Measurements from ENCODE around the gene KISS1. TPM values are rescaled to one million over a fixed set of nuclear protein-coding genes. Genes with fewer than 3 reads are reported as not detected.

Gene KISS1
- total RNA-seq, 2 donors from 2014 or later: 0.91 TPM; not detected in 1

GRCh38 chr1:204232526-204232925, 36.2 kb upstream of the KISS1 start:
- Histone ChIP-seq H3K4me1 (no peaks in the 10 kb centered on the region), H3K27me3 (no peaks in the 10 kb centered on the region), H3K9ac (ENCODE audit: low read depth in 2 of 2, low read length in 2 of 2) (no peak overlapping the region), H3K4me3 (no peak overlapping the region), H3K9me3 (no peaks in the 10 kb centered on the region), H3K36me3 (no peaks in the 10 kb centered on the region), H3K27ac (no peak overlapping the region)
- intact Hi-C loops (cut with DNase I): no loop called here
- no peak for DNase-seq
- no peak for TF ChIP-seq CTCF (IDR thresholded peaks at IDR 0.05)

GRCh38 chr1:204230211-204230610, 33.9 kb upstream of the KISS1 start:
- DNase-seq: no peak
- H3K27ac ChIP-seq: no peak overlapping the region

GRCh38 chr1:204228896-204229295, 32.6 kb upstream of the KISS1 start:
- no peaks in the 10 kb centered on the region for H3K36me3 ChIP-seq

More at GRCh38 chr1:204230211-204230610, 33.9 kb upstream of the KISS1 start:
- no peaks in the 10 kb centered on the region for H3K36me3 ChIP-seq
- no peak overlapping the region for H3K4me3 ChIP-seq
- TF ChIP-seq CTCF (IDR thresholded peaks at IDR 0.05): no peak
- H3K9me3 ChIP-seq: no peaks in the 10 kb centered on the region
- H3K27me3 ChIP-seq: no peaks in the 10 kb centered on the region
- H3K9ac ChIP-seq (ENCODE audit: low read depth in 2 of 2, low read length in 2 of 2): no peak overlapping the region
- H3K4me1 ChIP-seq: no peaks in the 10 kb centered on the region
- intact Hi-C loops (cut with DNase I): no loop called here

GRCh38 chr1:204227996-204228785, 31.9 kb upstream of the KISS1 start:
- Histone ChIP-seq H3K36me3 (no peaks in the 10 kb centered on the region), H3K4me1 (no peaks in the 10 kb centered on the region), H3K9ac (ENCODE audit: low read depth in 2 of 2, low read length in 2 of 2) (no peak overlapping the region), H3K27ac (no peak overlapping the region), H3K4me3 (no peak overlapping the region), H3K27me3 (no peaks in the 10 kb centered on the region), H3K9me3 (no peaks in the 10 kb centered on the region)
- no peak for DNase-seq
- intact Hi-C loops (cut with DNase I): no loop called here
- TF ChIP-seq CTCF (IDR thresholded peaks at IDR 0.05): no peak

More at GRCh38 chr1:204228896-204229295, 32.6 kb upstream of the KISS1 start:
- H3K27me3 ChIP-seq: no peaks in the 10 kb centered on the region
- DNase-seq: no peak
- H3K4me3 ChIP-seq: no peak overlapping the region
- no peak for TF ChIP-seq CTCF (IDR thresholded peaks at IDR 0.05)
- H3K4me1 ChIP-seq: no peaks in the 10 kb centered on the region
- no peaks in the 10 kb centered on the region for H3K9me3 ChIP-seq
- intact Hi-C loops (cut with DNase I): no loop called here
- no peak overlapping the region for H3K27ac ChIP-seq
- H3K9ac ChIP-seq (ENCODE audit: low read depth in 2 of 2, low read length in 2 of 2): no peak overlapping the region

- H3K36me3 ChIP-seq: peaks cover 8% of the 10 kb centered on the region
- no peaks in the 10 kb centered on the region for H3K27me3 ChIP-seq
- H3K4me3 ChIP-seq: no peak overlapping the region
- no peak for DNase-seq
- no peaks in the 10 kb centered on the region for H3K4me1 ChIP-seq
- no peak overlapping the region for H3K27ac ChIP-seq
- H3K9me3 ChIP-seq: no peaks in the 10 kb centered on the region
- no peak overlapping the region for H3K9ac ChIP-seq (ENCODE audit: low read depth in 2 of 2, low read length in 2 of 2)
- no peak for TF ChIP-seq CTCF (IDR thresholded peaks at IDR 0.05)
- intact Hi-C loops (cut with DNase I): no loop called here
Observed at GRCh38 chr1:204227351-204227750, 31.1 kb upstream of the KISS1 start.
